WTC11 (cell line): Measurements from ENCODE around the gene ALOX15B. TPM values are rescaled to one million over a fixed set of nuclear protein-coding genes. Genes with fewer than 3 reads are reported as not detected.

ENCODE experiments used
- ATAC-seq: fragments of 200-7000 bp; cut with Tn5 transposase; 2 replicates; pipeline ENCODE4 v1.10.0; 2021; ENCODE audit warnings: mild to moderate bottlenecking, moderate library complexity
- CTCF ChIA-PET: fragments of 300-600 bp; sonication (Branson Sonifier 250); formaldehyde crosslinking; loops from one replicate; lab custom pipeline; 2021; ENCODE audit warnings: antibody characterized with exemption; lab: Charles Lee
- POLR2A ChIA-PET: fragments of 350-600 bp; sonication (Branson Sonifier 250); formaldehyde crosslinking; loops from one replicate; lab custom pipeline; 2021; ENCODE audit warnings: antibody characterized with exemption; lab: Charles Lee
- DNase-seq: peaks from one replicate; pipeline ENCODE4 v3.0.0; 2021; ENCODE audit warnings: low spot score
- H3K27ac Mint-ChIP-seq: 2 replicates; pipeline ENCODE4 v1.8.0; 2021; ENCODE audit warnings: mixed read lengths
- H3K27me3 Mint-ChIP-seq: 2 replicates; pipeline ENCODE4 v1.8.0; 2021; ENCODE audit warnings: low read depth, mild to moderate bottlenecking, moderate library complexity, mixed read lengths
- H3K36me3 Mint-ChIP-seq: 2 replicates; pipeline ENCODE4 v1.8.0; 2021; ENCODE audit warnings: mixed read lengths
- H3K4me1 Mint-ChIP-seq: 2 replicates; pipeline ENCODE4 v1.8.0; 2022; ENCODE audit warnings: mixed read lengths
- H3K4me3 Mint-ChIP-seq: 2 replicates; pipeline ENCODE4 v1.8.0; 2021; ENCODE audit warnings: mild to moderate bottlenecking, moderate library complexity, mixed read lengths
- H3K9me3 Mint-ChIP-seq: 2 replicates; pipeline ENCODE4 v1.8.0; 2021; ENCODE audit warnings: mixed read lengths
- CREM ChIP-seq: sonication (generic); formaldehyde crosslinking; IDR thresholded peaks from 2 replicates; pipeline ENCODE4 v1.8.1; 2022; ENCODE audit warnings: mild to moderate bottlenecking, missing genetic modification reagents, moderate library complexity
- ELF4 ChIP-seq: sonication (generic); formaldehyde crosslinking; IDR thresholded peaks from 2 replicates; pipeline ENCODE4 v1.8.1; 2022; ENCODE audit warnings: low read depth, mild to moderate bottlenecking, moderate library complexity, missing genetic modification reagents
- EMX1 ChIP-seq: fragments of 250-450 bp; sonication (Bioruptor Pico); IDR thresholded peaks from 2 replicates; pipeline ENCODE4 v1.8.0; 2021; ENCODE audit warnings: mild to moderate bottlenecking
- GRHL2 ChIP-seq: fragments of 250-450 bp; sonication (Bioruptor Pico); IDR thresholded peaks from 2 replicates; pipeline ENCODE4 v1.8.0; 2022; ENCODE audit warnings: mild to moderate bottlenecking, moderate library complexity; ENCODE audit not compliant: insufficient replicate concordance, severe bottlenecking
- NFE2L1 ChIP-seq: sonication (generic); formaldehyde crosslinking; IDR thresholded peaks from 2 replicates; pipeline ENCODE4 v1.8.1; 2023; ENCODE audit warnings: missing genetic modification reagents
- NFYB ChIP-seq: sonication (generic); formaldehyde crosslinking; conservative IDR thresholded peaks from 2 replicates; pipeline ENCODE4 v1.8.0; 2022; ENCODE audit warnings: low read depth, missing genetic modification reagents
- NR3C1 ChIP-seq: sonication (generic); formaldehyde crosslinking; conservative IDR thresholded peaks from 2 replicates; pipeline ENCODE4 v1.8.1; 2023; ENCODE audit warnings: low read depth, mild to moderate bottlenecking, missing genetic modification reagents
- SMAD3 ChIP-seq: sonication (generic); formaldehyde crosslinking; IDR thresholded peaks from 2 replicates; pipeline ENCODE4 v1.8.0; 2022; ENCODE audit warnings: missing genetic modification reagents, mild to moderate bottlenecking, borderline replicate concordance
- TP53 ChIP-seq: sonication (generic); formaldehyde crosslinking; IDR thresholded peaks from 2 replicates; pipeline ENCODE4 v1.8.1; 2023; ENCODE audit warnings: mild to moderate bottlenecking, missing genetic modification reagents
- USF2 ChIP-seq: sonication (generic); formaldehyde crosslinking; IDR thresholded peaks from 2 replicates; pipeline ENCODE4 v1.8.1; 2023; ENCODE audit warnings: mild to moderate bottlenecking, missing genetic modification reagents, moderate library complexity
- ZNF281 ChIP-seq: sonication (generic); formaldehyde crosslinking; IDR thresholded peaks from 2 replicates; pipeline ENCODE4 v1.8.0; 2023; ENCODE audit warnings: mild to moderate bottlenecking, missing genetic modification reagents
- ZNF671 ChIP-seq: fragments of 250-450 bp; sonication (Bioruptor Pico); IDR thresholded peaks from 2 replicates; pipeline ENCODE4 v1.8.0; 2021; ENCODE audit warnings: mild to moderate bottlenecking
- total RNA-seq: library from RNA; stranded (reverse); gene quantifications from 3 replicates; pipeline ENCODE4 v1.2.3, GENCODE V29; 2021
- TF ChIP-seq, protein P1 (sequence below): sonication (generic); formaldehyde crosslinking; IDR thresholded peaks from 2 replicates; pipeline ENCODE4 v1.8.1; 2022; ENCODE audit warnings: mild to moderate bottlenecking, moderate library complexity, missing genetic modification reagents
- TF ChIP-seq, protein P2 (sequence below): fragments of 200-600 bp; IDR thresholded peaks from 2 replicates; pipeline ENCODE4 v1.8.0; 2022; ENCODE audit warnings: antibody characterized with exemption
- TF ChIP-seq, protein P3 (sequence below): fragments of 250-450 bp; sonication (Bioruptor Pico); IDR thresholded peaks from 2 replicates; pipeline ENCODE4 v1.9.0; 2021; ENCODE audit warnings: moderate library complexity, mild to moderate bottlenecking, inconsistent platforms, borderline replicate concordance

Gene ALOX15B
- total RNA-seq, 1 experiment from 2014 or later: 0.22 TPM

- Mint-ChIP-seq H3K27me3 (peaks cover 14% of the 10 kb centered on the region), H3K36me3 (no peaks in the 10 kb centered on the region), H3K9me3 (peaks cover 8% of the 10 kb centered on the region)
- DNase-seq: no peak
- CTCF ChIA-PET: interaction anchor here (0.6 to 6.2 kb wide), 18 partner anchors 8 to 829 kb away, joined by 3 to 154 read pairs (median 4); partner anchors contain the start of gene NAA38
- POLR2A ChIA-PET: interaction anchor here (0.6 kb wide), 1 partner anchor 204 kb away, joined by 6 read pairs; no protein-coding TSS in a partner anchor
- TF ChIP-seq ZNF671: no peak
- TF ChIP-seq, protein P1, sequence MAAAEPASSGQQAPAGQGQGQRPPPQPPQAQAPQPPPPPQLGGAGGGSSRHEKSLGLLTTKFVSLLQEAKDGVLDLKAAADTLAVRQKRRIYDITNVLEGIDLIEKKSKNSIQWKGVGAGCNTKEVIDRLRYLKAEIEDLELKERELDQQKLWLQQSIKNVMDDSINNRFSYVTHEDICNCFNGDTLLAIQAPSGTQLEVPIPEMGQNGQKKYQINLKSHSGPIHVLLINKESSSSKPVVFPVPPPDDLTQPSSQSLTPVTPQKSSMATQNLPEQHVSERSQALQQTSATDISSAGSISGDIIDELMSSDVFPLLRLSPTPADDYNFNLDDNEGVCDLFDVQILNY (CRISPR knock-in tag): no peak
- no peak for TF ChIP-seq USF2 (CRISPR knock-in tag)
- TF ChIP-seq, all 79 proteins: peak for 0
- no peak for ATAC-seq
- Mint-ChIP-seq H3K4me3 (peak overlapping the region; percentile 56), H3K4me1 (peaks cover 19% of the 10 kb centered on the region), H3K27ac (no peak overlapping the region)
Observed at GRCh38 chr17:8039611-8040168, 831 bp downstream of the ALOX15B start.

DNA sequence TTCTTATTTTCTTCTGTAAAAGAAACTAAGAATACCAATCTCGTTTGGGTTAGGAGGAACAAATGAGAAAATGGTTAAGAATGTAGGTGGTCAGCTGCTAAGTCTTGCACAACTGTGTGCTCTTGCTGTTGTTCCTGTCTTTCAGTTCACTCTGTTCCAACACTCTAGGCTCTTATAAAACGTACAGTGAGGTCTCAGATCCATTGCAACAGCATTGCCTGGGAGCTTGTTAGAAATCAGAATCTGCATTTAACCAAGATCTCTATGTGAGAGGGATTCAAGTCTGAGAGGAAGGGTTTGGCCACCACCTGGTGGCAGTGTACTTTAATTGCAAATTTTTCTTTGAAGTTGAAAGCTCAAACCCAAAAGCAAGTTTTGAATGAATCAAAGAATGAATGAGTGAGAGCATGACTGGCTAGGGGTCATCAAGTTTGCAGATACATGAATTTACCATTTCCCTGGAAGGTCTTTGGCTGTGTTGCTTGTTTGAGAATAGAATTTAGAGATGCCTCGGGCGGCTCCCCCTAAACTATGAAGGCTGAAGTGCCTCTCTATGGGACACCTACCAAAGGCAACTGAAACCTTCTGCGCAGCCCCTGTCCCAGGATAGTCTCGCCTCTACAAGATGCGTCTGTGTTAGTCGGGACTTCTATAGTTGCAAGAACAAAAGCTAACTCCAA, 2.5 kb downstream of the ALOX15B start:
- ATAC-seq (peak; percentile 16; the same call in 1 of the 2 replicates), DNase-seq (no peak)
- Mint-ChIP-seq H3K36me3 (no peaks in the 10 kb centered on the region), H3K4me1 (peaks cover 22% of the 10 kb centered on the region), H3K4me3 (no peak overlapping the region), H3K9me3 (peaks cover 8% of the 10 kb centered on the region), H3K27ac (no peak overlapping the region), H3K27me3 (peaks cover 14% of the 10 kb centered on the region)
- CTCF ChIA-PET: interaction anchor here (0.5 to 6.2 kb wide), 63 partner anchors 9 to 391 kb away, joined by 3 to 154 read pairs (median 5); partner anchors contain the start of genes ATP1B2, BORCS6, CNTROB and GUCY2D
- POLR2A ChIA-PET: interaction anchor here (1.1 kb wide), 1 partner anchor 51 kb away, joined by 5 read pairs; no protein-coding TSS in a partner anchor
- TF ChIP-seq, protein P2, sequence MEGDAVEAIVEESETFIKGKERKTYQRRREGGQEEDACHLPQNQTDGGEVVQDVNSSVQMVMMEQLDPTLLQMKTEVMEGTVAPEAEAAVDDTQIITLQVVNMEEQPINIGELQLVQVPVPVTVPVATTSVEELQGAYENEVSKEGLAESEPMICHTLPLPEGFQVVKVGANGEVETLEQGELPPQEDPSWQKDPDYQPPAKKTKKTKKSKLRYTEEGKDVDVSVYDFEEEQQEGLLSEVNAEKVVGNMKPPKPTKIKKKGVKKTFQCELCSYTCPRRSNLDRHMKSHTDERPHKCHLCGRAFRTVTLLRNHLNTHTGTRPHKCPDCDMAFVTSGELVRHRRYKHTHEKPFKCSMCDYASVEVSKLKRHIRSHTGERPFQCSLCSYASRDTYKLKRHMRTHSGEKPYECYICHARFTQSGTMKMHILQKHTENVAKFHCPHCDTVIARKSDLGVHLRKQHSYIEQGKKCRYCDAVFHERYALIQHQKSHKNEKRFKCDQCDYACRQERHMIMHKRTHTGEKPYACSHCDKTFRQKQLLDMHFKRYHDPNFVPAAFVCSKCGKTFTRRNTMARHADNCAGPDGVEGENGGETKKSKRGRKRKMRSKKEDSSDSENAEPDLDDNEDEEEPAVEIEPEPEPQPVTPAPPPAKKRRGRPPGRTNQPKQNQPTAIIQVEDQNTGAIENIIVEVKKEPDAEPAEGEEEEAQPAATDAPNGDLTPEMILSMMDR: 0 out of 2 replicates have a peak, but pooled peaks have one; percentile 21
- no peak for TF ChIP-seq EMX1 (CRISPR knock-in tag)

DNA sequence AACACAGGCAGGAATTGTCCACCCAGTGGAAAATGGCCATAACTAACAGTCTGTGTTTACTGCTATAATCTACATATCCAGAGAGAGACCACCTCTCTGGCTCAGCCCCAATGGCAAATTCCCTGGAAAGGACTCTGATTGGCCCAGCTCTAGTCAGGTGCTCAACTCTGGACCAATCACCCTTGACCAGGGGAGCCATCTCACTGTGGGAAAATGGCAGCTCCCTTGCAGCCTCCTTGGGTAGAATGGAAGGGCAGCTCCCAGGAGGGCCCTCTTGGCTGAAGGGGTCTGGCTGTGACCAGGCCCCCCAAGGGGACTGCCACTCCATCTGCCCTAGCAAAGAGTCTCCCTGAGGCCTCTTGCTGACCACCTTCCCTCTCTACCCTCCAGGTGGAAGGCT, 3.1 kb downstream of the ALOX15B start:
- H3K4me3 Mint-ChIP-seq: no peak overlapping the region
- TF ChIP-seq USF2 (CRISPR knock-in tag) (peak; percentile 49; the same call in 1 of the 2 replicates), GRHL2 (CRISPR knock-in tag) (no peak), SMAD3 (CRISPR knock-in tag) (no peak), TP53 (CRISPR knock-in tag) (no peak), NR3C1 (CRISPR knock-in tag) (no peak), ZNF281 (CRISPR knock-in tag) (no peak), NFYB (CRISPR knock-in tag) (0 out of 2 replicates have a peak, but pooled peaks have one; percentile 34), NFE2L1 (CRISPR knock-in tag) (no peak), CREM (CRISPR knock-in tag) (no peak), ELF4 (CRISPR knock-in tag) (no peak)
- TF ChIP-seq, protein P3, sequence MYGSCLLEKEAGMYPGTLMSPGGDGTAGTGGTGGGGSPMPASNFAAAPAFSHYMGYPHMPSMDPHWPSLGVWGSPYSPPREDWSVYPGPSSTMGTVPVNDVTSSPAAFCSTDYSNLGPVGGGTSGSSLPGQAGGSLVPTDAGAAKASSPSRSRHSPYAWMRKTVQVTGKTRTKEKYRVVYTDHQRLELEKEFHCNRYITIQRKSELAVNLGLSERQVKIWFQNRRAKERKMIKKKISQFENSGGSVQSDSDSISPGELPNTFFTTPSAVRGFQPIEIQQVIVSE (CRISPR knock-in tag): no peak
- CTCF ChIA-PET: interaction anchor here (0.5 to 6.2 kb wide), 60 partner anchors 10 to 325 kb away, joined by 3 to 154 read pairs (median 6); partner anchors contain the start of genes BORCS6, CNTROB, GUCY2D and KCNAB3
- no peaks in the 10 kb centered on the region for H3K36me3 Mint-ChIP-seq
- H3K27me3 Mint-ChIP-seq: peaks cover 14% of the 10 kb centered on the region
- no peak for DNase-seq
- POLR2A ChIA-PET: interaction anchor here (1.1 kb wide), 1 partner anchor 52 kb away, joined by 5 read pairs; no protein-coding TSS in a partner anchor
- peaks cover 8% of the 10 kb centered on the region for H3K9me3 Mint-ChIP-seq
- ATAC-seq: peak; percentile 29; the same call in 1 of the 2 replicates
- no peak overlapping the region for H3K27ac Mint-ChIP-seq
- H3K4me1 Mint-ChIP-seq: peaks cover 22% of the 10 kb centered on the region
